Stimulated activated CD8-positive, alpha-beta memory T cell treated with anti-CD3 and anti-CD28 coated beads, Interleukin-15, amount 100 ng/mL, for 1 hour (primary cell): ENCODE results near the gene SECTM1.

Experiments used
- DNase-seq: peaks from one replicate; pipeline ENCODE4 v3.0.0-alpha.2; 2020; ENCODE audit warnings: low read depth

SECTM1 gene

GRCh38 chr17:82315703-82316358 lies 17.7 kb downstream of the SECTM1 start:
- no peak for DNase-seq

- no peak for DNase-seq
Measured at GRCh38 chr17:82314727-82315605, 18.6 kb downstream of the SECTM1 start.

DNA sequence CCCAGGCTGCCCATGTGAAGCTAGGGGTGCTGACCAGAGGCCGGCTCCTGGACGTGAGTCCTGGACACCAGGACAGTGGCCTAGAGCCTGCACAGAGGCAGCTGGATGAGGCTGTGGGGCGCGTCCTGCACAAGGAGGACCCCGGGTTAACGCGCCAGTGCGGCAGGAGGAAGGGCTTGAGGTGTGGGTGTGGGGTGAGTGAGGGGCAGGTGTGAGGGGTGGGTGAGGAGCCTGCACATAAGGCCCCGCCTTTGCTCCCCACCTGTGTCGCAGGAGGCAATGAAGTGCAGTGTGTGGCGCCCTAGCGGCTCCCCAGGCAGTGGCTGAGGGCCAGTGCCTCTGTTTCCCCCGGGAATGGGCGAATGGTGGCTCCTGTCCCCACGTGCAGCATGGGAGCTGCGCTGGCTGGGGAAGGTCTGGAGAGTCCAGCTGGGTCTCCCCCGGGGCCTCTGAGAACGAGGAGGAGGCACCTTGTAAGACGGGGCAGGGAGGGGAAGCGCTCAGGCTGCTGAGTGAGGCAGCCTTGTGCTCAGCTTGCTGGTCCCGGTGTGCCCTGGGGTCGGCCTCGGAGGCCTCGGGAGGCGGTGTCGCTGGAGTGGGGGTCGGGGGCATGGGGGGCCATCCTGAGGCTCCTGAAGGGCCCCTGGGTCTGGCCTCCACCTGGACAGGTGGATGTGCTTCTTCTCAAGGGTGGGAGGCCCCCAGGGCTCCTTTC lies 19.4 kb downstream of the SECTM1 start:
- DNase-seq, result no peak

DNA sequence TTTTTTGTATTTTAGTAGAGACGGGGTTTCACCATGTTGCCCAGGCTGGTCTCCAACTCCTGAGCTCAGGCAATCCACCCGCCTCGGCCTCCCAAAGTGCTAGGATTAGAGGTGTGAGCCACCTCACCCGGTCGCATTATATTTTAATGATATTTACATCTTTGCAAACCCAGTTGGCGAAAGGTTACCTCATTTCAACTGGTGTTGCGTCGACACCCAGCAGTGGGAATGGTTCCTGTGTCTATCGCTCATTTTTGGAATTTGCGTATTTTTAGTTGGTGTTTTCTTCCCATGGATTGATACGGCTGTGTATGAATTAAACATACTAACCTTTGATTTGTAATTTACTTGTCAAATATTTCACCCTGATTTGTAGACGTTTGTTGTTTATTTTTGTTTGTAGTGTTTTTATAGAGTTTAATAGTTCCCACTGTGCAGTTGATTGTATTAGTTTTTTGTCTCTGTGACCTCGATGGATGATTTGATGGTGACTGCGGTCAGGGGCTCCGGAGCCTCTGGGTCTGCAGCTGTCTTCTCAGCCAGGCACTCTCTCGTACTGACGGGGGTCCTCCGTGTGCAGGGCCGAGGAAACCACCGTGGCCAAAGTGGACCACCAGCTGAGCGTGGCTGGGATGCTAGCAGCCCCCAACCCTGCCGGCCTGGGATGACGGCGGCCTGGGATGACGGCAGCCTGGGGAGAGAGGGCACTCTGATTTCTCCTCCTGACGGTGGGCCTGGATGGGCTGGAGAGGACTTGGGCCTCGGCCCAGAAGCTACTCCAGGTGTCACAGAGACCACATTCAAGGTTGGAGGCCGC lies 20.2 kb downstream of the SECTM1 start:
- DNase-seq, result no peak

- DNase-seq, result no peak
Measured at GRCh38 chr17:82311971-82312370, 21.6 kb downstream of the SECTM1 start.

DNA sequence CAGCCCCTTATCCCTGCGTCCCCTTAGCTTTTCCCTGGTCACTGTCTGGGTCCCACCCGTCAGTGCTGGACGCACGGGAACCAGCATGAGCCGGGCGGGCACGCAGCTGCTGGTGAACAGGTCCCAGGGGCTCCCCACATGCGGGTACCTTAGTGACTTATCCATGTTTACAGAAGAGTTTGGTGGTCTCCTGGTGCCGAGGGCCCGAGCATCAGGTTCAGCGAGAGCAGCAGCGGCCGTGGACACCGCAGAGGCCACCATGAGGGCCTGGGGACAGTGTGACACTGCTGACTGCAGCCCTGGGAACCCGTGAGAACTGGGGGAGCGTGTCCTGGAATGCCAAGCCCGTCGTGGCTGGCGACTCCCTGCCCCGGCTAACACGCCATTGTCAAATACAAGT lies 22.7 kb downstream of the SECTM1 start:
- no peak for DNase-seq

GRCh38 chr17:82309656-82310570 lies 23.7 kb downstream of the SECTM1 start:
- no peak for DNase-seq

DNA sequence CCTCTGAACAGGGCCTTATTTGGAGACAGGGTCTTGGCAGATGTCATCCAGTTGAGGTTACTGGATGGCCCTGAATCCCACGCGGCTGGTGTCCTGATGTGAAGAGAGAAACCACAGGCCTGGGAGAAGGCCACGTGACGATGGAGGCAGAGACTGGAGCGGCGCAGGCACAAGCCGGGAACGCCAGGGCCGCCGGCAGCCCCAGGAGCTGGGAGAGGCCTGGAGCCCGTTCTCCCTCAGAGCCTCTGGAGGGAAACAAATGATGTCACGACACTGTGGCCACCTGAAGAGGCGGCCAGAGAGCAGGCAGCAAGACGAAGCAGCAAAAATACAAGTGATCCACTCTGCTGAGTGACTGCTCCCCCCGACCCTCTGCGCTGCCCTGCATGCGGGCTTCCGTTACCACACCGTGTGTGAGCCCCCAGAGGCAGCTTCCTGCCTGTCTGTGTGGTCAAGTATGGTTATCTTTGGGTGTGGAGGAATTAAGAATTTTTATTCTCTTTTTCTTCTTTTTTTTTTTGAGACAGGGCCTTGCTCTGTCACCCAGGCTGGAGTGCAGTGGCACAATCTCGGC lies 27.8 kb downstream of the SECTM1 start:
- no peak for DNase-seq

DNA sequence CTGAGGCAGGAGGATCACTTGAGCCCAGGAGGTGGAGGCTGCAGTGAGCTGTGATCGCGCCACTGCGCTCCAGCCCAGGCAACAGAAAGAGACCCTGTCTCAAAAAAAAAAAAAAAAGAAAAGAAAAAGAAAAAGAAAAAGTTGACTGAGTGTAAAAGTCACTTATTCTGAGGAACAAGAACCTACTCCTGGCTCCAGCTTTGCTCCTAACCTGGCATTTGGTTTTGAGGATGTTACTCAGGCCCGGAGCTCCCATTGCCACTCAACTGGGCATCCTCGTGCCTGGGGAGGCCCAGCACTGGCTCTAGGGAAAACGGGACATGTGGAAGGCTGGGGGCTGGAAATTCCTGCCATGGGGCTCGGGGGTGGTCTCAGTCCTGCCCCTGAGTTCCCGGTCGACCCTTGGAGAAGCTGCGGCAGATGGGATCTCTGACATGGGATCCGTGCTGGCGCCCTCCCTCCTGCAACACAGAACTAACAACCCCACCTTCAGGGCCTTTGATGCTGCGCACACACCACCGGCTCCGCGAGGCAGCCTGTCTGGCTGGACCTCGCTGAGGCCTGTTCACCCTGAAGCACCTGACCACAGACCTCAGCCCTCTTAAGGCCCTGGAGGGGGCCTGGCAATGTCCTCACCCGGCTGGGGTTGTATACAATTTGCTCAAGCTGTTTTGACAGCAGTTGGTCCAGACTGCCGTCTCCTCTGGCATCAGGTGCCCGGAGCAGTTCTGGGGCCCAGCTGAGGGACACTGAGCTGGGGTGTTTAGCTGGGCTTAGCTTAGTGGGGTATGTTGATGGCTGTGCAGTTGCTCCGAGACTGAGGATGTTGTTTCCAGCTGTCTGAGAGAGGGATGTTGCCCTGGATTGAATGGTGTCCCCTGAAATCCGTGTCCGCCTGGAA lies 28.5 kb downstream of the SECTM1 start:
- DNase-seq, result no peak

GRCh38 chr17:82303944-82304808 lies 29.4 kb downstream of the SECTM1 start:
- DNase-seq, result no peak

- DNase-seq, result no peak
Measured at GRCh38 chr17:82302991-82303943, 30.3 kb downstream of the SECTM1 start.

GRCh38 chr17:82302568-82302963 lies 31.0 kb downstream of the SECTM1 start:
- DNase-seq, result no peak

DNA sequence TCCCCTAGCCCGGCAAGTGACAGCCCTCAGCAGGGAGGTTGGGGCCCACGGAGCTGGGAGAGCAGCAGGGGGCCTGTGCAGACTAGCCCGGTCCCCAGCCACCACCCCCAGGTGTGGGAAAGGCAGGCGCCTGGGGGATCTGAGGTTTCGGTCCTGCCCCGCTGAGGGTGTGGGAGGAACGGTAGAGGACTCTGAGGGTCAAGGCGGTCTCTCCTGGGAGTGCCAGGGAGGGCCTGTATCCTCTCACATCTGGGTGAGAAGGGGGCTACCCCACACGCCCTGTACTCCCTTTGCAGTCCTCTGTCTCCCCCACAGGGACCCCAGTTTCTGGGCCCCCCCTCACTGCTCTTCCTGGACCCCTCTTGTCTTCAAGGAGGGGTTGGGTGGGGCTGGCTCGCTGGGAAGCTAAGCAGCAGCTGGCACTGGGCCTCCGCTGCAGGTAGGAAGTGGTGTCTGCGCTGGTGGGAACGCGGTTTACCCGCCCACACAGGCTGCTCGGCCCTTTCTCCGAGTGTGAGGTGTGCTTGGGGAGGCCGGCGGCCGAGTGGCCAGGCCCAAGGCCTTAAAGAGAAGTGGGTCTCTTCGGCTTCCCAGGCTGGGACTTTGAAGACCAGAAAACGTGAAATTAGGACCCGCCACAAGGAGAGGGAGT lies 31.5 kb downstream of the SECTM1 start:
- DNase-seq, result no peak

DNA sequence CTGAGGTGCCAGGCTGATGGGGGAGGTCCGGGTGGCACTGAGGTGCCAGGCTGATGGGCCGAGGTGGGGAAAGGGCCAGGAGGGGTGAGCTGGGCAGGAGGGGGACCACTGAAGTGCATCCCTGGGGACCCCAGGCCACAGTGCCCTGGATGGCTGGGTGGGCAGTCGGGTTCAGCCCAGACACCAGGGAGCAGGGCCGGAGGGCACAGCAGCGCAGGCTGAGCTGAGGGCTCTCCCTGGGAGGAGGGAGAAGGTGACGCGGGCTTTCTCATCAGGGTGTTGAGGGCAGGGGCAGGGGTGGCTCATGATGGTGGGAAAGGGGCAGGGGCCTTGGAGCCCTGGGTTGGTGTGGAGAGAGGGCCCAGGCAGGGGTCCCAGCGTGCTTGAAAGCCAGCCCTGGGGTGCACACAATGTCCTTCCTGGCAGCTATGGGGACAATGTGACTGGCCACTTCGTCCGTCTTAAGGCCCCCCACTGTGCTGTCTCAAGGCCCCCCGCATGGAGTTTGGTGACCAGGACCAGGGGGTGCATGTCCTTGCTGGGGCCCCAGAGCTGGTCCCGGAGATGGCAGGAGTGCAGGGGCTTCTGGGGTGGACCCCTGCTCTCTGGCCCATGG lies 32.2 kb downstream of the SECTM1 start:
- no peak for DNase-seq

DNA sequence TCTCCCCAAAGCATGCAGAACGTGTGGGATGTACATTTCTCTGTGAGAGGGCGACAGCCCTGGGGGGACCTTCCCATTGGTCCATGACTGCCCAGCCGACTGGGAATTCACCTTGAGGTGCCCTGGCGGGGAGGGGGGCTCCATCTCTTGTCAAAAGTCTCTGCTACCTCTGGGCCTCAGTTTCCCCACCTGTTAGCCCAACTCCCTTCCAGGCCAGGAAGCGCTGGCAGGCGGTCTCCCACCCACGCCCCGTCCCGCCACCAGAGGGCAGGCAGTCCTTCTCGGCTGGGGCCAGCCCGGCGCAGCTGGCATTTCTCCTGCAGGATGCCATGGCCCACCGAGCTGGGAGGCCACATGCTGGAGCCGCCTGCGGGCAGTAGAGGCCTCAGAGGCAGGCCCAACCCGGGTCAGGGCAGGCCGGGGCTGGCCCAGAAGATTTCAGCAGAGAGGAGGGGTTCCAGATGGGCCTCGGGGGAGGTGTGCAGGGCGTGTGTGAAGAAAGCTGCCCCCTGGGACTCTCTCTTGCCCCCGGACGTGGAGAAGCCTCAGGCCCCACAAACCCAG lies 32.8 kb downstream of the SECTM1 start:
- DNase-seq, result no peak

- DNase-seq, result no peak
Measured at GRCh38 chr17:82300228-82300627, 33.3 kb downstream of the SECTM1 start.
